Measurements from ENCODE around the gene M1AP.

The M1AP gene

GRCh38 chr2:74658516-74658915, 10.4 kb upstream of the M1AP start:
- H3K27ac ChIP-seq (ENCODE audit: insufficient read depth, low read length, poor library complexity, severe bottlenecking), result no peak overlapping the region
- no peaks in the 10 kb centered on the region for H3K9me3 ChIP-seq (ENCODE audit: control insufficient read depth, low read length)
- DNase-seq, result no peak
- H3K4me3 ChIP-seq (ENCODE audit: insufficient read depth, low read depth, low read length, poor library complexity, severe bottlenecking), result no peak overlapping the region
- peaks cover 3% of the 10 kb centered on the region for H3K36me3 ChIP-seq (ENCODE audit: control insufficient read depth, insufficient read depth, low read length)
- no peaks in the 10 kb centered on the region for H3K27me3 ChIP-seq (replicated peaks; ENCODE audit: control insufficient read depth, insufficient read depth, low read length, poor library complexity, severe bottlenecking)
- H3K4me1 ChIP-seq (ENCODE audit: control insufficient read depth, insufficient read depth, low read length, poor library complexity, severe bottlenecking), result peaks cover 8% of the 10 kb centered on the region

GRCh38 chr2:74655579-74655978, 7.4 kb upstream of the M1AP start:
- Histone ChIP-seq H3K9me3 (ENCODE audit: control insufficient read depth, low read length) (no peaks in the 10 kb centered on the region), H3K36me3 (ENCODE audit: control insufficient read depth, insufficient read depth, low read length) (peaks cover 3% of the 10 kb centered on the region), H3K4me1 (ENCODE audit: control insufficient read depth, insufficient read depth, low read length, poor library complexity, severe bottlenecking) (peaks cover 8% of the 10 kb centered on the region), H3K27me3 (replicated peaks; ENCODE audit: control insufficient read depth, insufficient read depth, low read length, poor library complexity, severe bottlenecking) (no peaks in the 10 kb centered on the region), H3K27ac (ENCODE audit: insufficient read depth, low read length, poor library complexity, severe bottlenecking) (no peak overlapping the region), H3K4me3 (ENCODE audit: insufficient read depth, low read depth, low read length, poor library complexity, severe bottlenecking) (no peak overlapping the region)
- DNase-seq, result no peak

- Histone ChIP-seq H3K36me3 (ENCODE audit: control insufficient read depth, insufficient read depth, low read length) (peaks cover 3% of the 10 kb centered on the region), H3K27ac (ENCODE audit: insufficient read depth, low read length, poor library complexity, severe bottlenecking) (peak within 1 kb of the TSS; percentile 59), H3K27me3 (replicated peaks; ENCODE audit: control insufficient read depth, insufficient read depth, low read length, poor library complexity, severe bottlenecking) (no peaks in the 10 kb centered on the region), H3K4me3 (ENCODE audit: insufficient read depth, low read depth, low read length, poor library complexity, severe bottlenecking) (peak within 1 kb of the TSS; percentile 84), H3K4me1 (ENCODE audit: control insufficient read depth, insufficient read depth, low read length, poor library complexity, severe bottlenecking) (peaks cover 8% of the 10 kb centered on the region), H3K9me3 (ENCODE audit: control insufficient read depth, low read length) (no peaks in the 10 kb centered on the region)
- peak; percentile 85 to 92 (median 92) for DNase-seq
Measured at GRCh38 chr2:74653985-74654882, 6.1 kb upstream of the M1AP start, which contains the start of gene SEMA4F. Gene SEMA4F, plus strand, starts transcription at chr2:74654247. Its CDS starts 130 bp downstream, at chr2:74654377.

- H3K27ac ChIP-seq (ENCODE audit: insufficient read depth, low read length, poor library complexity, severe bottlenecking), result peak overlapping the region; percentile 59
- H3K4me1 ChIP-seq (ENCODE audit: control insufficient read depth, insufficient read depth, low read length, poor library complexity, severe bottlenecking), result peaks cover 8% of the 10 kb centered on the region
- H3K36me3 ChIP-seq (ENCODE audit: control insufficient read depth, insufficient read depth, low read length), result no peaks in the 10 kb centered on the region
- H3K4me3 ChIP-seq (ENCODE audit: insufficient read depth, low read depth, low read length, poor library complexity, severe bottlenecking), result peak overlapping the region; percentile 84
- H3K27me3 ChIP-seq (replicated peaks; ENCODE audit: control insufficient read depth, insufficient read depth, low read length, poor library complexity, severe bottlenecking), result no peaks in the 10 kb centered on the region
- peak in 1 of 3 donors; percentile 10 for DNase-seq
- H3K9me3 ChIP-seq (ENCODE audit: control insufficient read depth, low read length), result no peaks in the 10 kb centered on the region
Measured at GRCh38 chr2:74653589-74653984, 5.5 kb upstream of the M1AP start.

GRCh38 chr2:74646834-74647482, 1.2 kb downstream of the M1AP start:
- Histone ChIP-seq H3K27me3 (replicated peaks; ENCODE audit: control insufficient read depth, insufficient read depth, low read length, poor library complexity, severe bottlenecking) (no peaks in the 10 kb centered on the region), H3K9me3 (ENCODE audit: control insufficient read depth, low read length) (no peaks in the 10 kb centered on the region), H3K4me3 (ENCODE audit: insufficient read depth, low read depth, low read length, poor library complexity, severe bottlenecking) (no peak overlapping the region), H3K4me1 (ENCODE audit: control insufficient read depth, insufficient read depth, low read length, poor library complexity, severe bottlenecking) (no peaks in the 10 kb centered on the region), H3K36me3 (ENCODE audit: control insufficient read depth, insufficient read depth, low read length) (no peaks in the 10 kb centered on the region), H3K27ac (ENCODE audit: insufficient read depth, low read length, poor library complexity, severe bottlenecking) (no peak overlapping the region)
- no peak for DNase-seq

- Histone ChIP-seq H3K9me3 (ENCODE audit: control insufficient read depth, low read length) (no peaks in the 10 kb centered on the region), H3K27ac (ENCODE audit: insufficient read depth, low read length, poor library complexity, severe bottlenecking) (no peak overlapping the region), H3K36me3 (ENCODE audit: control insufficient read depth, insufficient read depth, low read length) (no peaks in the 10 kb centered on the region), H3K27me3 (replicated peaks; ENCODE audit: control insufficient read depth, insufficient read depth, low read length, poor library complexity, severe bottlenecking) (no peaks in the 10 kb centered on the region), H3K4me3 (ENCODE audit: insufficient read depth, low read depth, low read length, poor library complexity, severe bottlenecking) (no peak overlapping the region), H3K4me1 (ENCODE audit: control insufficient read depth, insufficient read depth, low read length, poor library complexity, severe bottlenecking) (no peaks in the 10 kb centered on the region)
- DNase-seq, result no peak
Measured at GRCh38 chr2:74646201-74646600, 1.9 kb downstream of the M1AP start.

- Histone ChIP-seq H3K9me3 (ENCODE audit: control insufficient read depth, low read length) (no peaks in the 10 kb centered on the region), H3K4me1 (ENCODE audit: control insufficient read depth, insufficient read depth, low read length, poor library complexity, severe bottlenecking) (no peaks in the 10 kb centered on the region), H3K27me3 (replicated peaks; ENCODE audit: control insufficient read depth, insufficient read depth, low read length, poor library complexity, severe bottlenecking) (no peaks in the 10 kb centered on the region), H3K4me3 (ENCODE audit: insufficient read depth, low read depth, low read length, poor library complexity, severe bottlenecking) (no peak overlapping the region), H3K27ac (ENCODE audit: insufficient read depth, low read length, poor library complexity, severe bottlenecking) (no peak overlapping the region), H3K36me3 (ENCODE audit: control insufficient read depth, insufficient read depth, low read length) (no peaks in the 10 kb centered on the region)
- DNase-seq, result no peak
Measured at GRCh38 chr2:74645344-74645743, 2.8 kb downstream of the M1AP start.

GRCh38 chr2:74639550-74639949, 8.6 kb downstream of the M1AP start:
- no peaks in the 10 kb centered on the region for H3K4me1 ChIP-seq (ENCODE audit: control insufficient read depth, insufficient read depth, low read length, poor library complexity, severe bottlenecking)
- H3K27me3 ChIP-seq (replicated peaks; ENCODE audit: control insufficient read depth, insufficient read depth, low read length, poor library complexity, severe bottlenecking), result no peaks in the 10 kb centered on the region
- no peak for DNase-seq
- no peak overlapping the region for H3K27ac ChIP-seq (ENCODE audit: insufficient read depth, low read length, poor library complexity, severe bottlenecking)
- H3K36me3 ChIP-seq (ENCODE audit: control insufficient read depth, insufficient read depth, low read length), result no peaks in the 10 kb centered on the region
- H3K4me3 ChIP-seq (ENCODE audit: insufficient read depth, low read depth, low read length, poor library complexity, severe bottlenecking), result no peak overlapping the region
- H3K9me3 ChIP-seq (ENCODE audit: control insufficient read depth, low read length), result no peaks in the 10 kb centered on the region

- no peak for DNase-seq
- H3K4me3 ChIP-seq (ENCODE audit: insufficient read depth, low read depth, low read length, poor library complexity, severe bottlenecking), result no peak overlapping the region
- H3K27me3 ChIP-seq (replicated peaks; ENCODE audit: control insufficient read depth, insufficient read depth, low read length, poor library complexity, severe bottlenecking), result no peaks in the 10 kb centered on the region
- no peaks in the 10 kb centered on the region for H3K36me3 ChIP-seq (ENCODE audit: control insufficient read depth, insufficient read depth, low read length)
- H3K4me1 ChIP-seq (ENCODE audit: control insufficient read depth, insufficient read depth, low read length, poor library complexity, severe bottlenecking), result no peaks in the 10 kb centered on the region
- H3K27ac ChIP-seq (ENCODE audit: insufficient read depth, low read length, poor library complexity, severe bottlenecking), result no peak overlapping the region
- H3K9me3 ChIP-seq (ENCODE audit: control insufficient read depth, low read length), result no peaks in the 10 kb centered on the region
Measured at GRCh38 chr2:74632939-74633312, 15.2 kb downstream of the M1AP start.
